GM12873 (cell line): ENCODE measurements around the gene EP300.

Experiments
- CTCF ChIP-seq: IDR thresholded peaks from 2 replicates; pipeline ENCODE4 v1.5.1; 2012; ENCODE audit warnings: low read depth, mild to moderate bottlenecking, moderate library complexity, low read length, control low read depth; ENCODE audit not compliant: insufficient read depth; ENCODE audit errors: missing control alignments

Gene EP300

GRCh38 chr22:41096841-41097240, 4.4 kb downstream of the EP300 start:
- no peak for TF ChIP-seq CTCF

GRCh38 chr22:41099036-41099435, 6.6 kb downstream of the EP300 start:
- TF ChIP-seq CTCF, result no peak

- TF ChIP-seq CTCF, result no peak
Measured at GRCh38 chr22:41106122-41106968, 14.0 kb downstream of the EP300 start.

- no peak for TF ChIP-seq CTCF
Measured at GRCh38 chr22:41110968-41111367, 18.6 kb downstream of the EP300 start.

GRCh38 chr22:41116342-41116741, 23.9 kb downstream of the EP300 start:
- no peak for TF ChIP-seq CTCF

GRCh38 chr22:41117127-41117965, 25.0 kb downstream of the EP300 start:
- no peak for TF ChIP-seq CTCF

- TF ChIP-seq CTCF, result no peak
Measured at GRCh38 chr22:41123151-41123550, 30.8 kb downstream of the EP300 start.
